Measurements from ENCODE around the gene AGAP3. TPM values are rescaled to one million over a fixed set of nuclear protein-coding genes. Genes with fewer than 3 reads are reported as not detected.

Gene AGAP3
- polyA plus RNA-seq, 1 of the 3 experiments (the other 2 are of a cell fraction): 126 TPM

DNA sequence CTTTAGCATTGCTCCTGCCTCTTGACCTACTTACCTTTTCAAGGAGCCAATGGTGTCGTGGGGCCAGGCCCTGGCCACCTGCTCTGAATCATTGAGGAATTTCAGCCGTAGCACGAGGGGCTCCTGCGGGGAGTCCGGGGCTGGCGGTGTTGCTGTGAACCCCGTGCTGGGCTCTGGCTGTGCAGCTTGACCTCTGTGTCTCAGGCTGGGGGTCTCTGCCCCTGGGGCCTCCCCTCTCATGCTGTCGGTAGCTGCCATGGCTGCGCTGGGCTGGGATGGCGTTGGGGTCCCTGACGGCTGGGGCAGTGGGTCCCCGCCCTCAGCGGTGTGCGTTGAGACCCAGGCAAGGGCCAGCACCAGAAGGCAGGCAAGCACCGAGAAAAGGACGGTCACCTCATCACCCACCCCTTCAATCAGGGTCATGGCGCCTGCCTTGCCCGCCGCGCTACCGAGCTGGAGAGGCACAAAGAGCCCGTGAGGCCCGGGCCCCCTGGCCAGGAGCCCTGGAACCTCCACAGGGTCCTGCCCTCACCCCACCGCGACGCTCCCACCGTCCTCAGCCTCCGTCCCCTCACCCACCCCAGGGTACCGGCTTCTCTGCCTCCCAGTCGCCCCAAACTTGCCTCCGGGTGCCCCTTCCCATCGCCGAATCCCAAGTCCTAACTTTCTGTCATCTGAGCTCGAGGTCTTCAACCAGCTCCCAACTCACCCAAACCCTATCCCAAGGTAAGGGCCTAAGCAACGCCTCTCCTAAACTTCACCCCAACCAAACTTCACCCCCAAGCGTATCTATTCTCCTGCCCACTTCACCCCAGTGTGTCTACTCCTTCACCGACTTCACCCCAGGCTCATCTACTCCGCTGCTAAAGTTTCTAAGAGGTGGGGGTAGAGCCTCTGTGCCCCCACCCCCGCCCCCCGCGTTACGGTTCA is 3.9 kb upstream of the AGAP3 start:
- POLR2A ChIA-PET: interaction anchor here (0.8 to 1.0 kb wide), 2 partner anchors 25 to 54 kb away, joined by 3 read pairs; partner anchors contain the start of genes ABCB8 and CDK5
- WGBS (ENCODE audit: low lambda C conversion rate): 51% methylated on average over 24 of the region's 42 CpGs
- H3K4me1 ChIP-seq (ENCODE audit: control insufficient read depth in 1 of 2, insufficient read depth in 2 of 2, low read depth in 1 of 2, low read length in 1 of 2): peaks cover 31 to 51% of the 10 kb centered on the region in 2 experiments
- H3K9me2 ChIP-seq: no peaks in the 10 kb centered on the region
- DNase-seq: no peak
- H3K79me2 ChIP-seq (ENCODE audit: insufficient read depth): peaks cover 55% of the 10 kb centered on the region
- no peaks in the 10 kb centered on the region for H3K9me3 ChIP-seq
- peak overlapping the region; percentile 98 for H3K4me2 ChIP-seq
- CTCF ChIA-PET: interaction anchor here (0.8 to 21.3 kb wide), 9 partner anchors 13 to 86 kb away, joined by 3 to 474 read pairs (median 4); partner anchors contain the start of genes CDK5 and SLC4A2
- peak overlapping the region; percentile 96 for H3K9ac ChIP-seq
- no peaks in the 10 kb centered on the region; the same call in 1 of the 2 replicates for H4K20me1 ChIP-seq (ENCODE audit: insufficient read depth)
- peaks cover 32% of the 10 kb centered on the region for H3F3A ChIP-seq (replicated peaks; ENCODE audit: insufficient read depth)
- peak overlapping the region; percentile 99; the same call in 1 of the 2 replicates for H2AFZ ChIP-seq (ENCODE audit: low read depth)
- H3K27ac ChIP-seq (ENCODE audit: low read depth in 2 of 2, low read length in 1 of 2): peak overlapping the region; percentile 78 to 92
- H3K27me3 ChIP-seq (ENCODE audit: insufficient read depth): no peaks in the 10 kb centered on the region
- peak overlapping the region; percentile 71 to 94 for H3K4me3 ChIP-seq (ENCODE audit: low read depth in 2 of 2, low read length in 1 of 2)
- peaks cover 7 to 28% of the 10 kb centered on the region in 2 experiments for H3K36me3 ChIP-seq (replicated peaks in 1 of 2; ENCODE audit: control insufficient read depth in 1 of 2, insufficient read depth in 2 of 2, low read length in 1 of 2)
- no peak for TF ChIP-seq GATA2 (CRISPR knock-in tag; IDR thresholded peaks at IDR 0.05)
- TF ChIP-seq, protein P1, sequence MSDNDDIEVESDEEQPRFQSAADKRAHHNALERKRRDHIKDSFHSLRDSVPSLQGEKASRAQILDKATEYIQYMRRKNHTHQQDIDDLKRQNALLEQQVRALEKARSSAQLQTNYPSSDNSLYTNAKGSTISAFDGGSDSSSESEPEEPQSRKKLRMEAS (IDR thresholded peaks at IDR 0.05; ENCODE audit: low read depth): no peak

DNA sequence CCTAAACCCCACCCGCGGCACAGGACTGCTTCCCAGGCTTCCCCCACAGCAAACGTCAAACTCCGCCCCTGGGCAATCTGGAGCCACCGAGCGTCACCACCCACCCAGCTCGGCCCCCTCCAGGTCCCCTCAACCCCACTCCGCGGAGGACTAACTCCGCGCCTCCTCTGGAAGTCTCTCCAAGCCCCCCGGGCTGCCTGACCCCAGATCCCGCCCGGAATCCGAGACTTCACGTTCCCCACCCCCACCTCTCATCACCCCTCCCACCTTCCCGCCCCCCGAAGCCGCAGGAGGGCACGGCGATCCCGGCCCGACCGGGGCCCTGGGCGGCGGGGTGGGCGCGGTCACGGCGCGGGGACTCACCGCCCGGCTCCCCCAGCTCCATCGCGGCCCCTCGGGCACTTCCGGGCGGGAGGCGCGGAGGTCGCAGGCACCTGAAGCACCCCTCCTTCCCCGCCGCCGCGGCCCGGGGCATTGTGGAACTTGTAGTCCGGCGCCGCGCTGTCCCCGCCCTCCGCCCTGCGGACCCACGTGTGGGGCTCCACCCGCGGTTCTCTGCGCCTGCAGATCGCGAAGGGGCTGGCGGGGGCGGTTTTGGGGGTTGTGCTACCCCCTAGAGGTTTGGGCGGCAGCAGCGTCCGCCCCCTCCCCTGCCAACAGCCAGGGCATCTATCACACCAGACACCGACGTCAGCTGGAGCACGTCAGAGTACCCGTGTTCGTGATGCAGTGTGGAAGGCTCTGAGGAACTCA is 3.0 kb upstream of the AGAP3 start, which contains the start of gene TMUB1:
Gene TMUB1 (minus strand): TSS at position 423 of the 753 bp plus-strand sequence. CDS start 930 bp downstream, outside the sequence.
- 2% methylated on average over 33 of the region's 69 CpGs for WGBS (ENCODE audit: low lambda C conversion rate)
- H3K4me1 ChIP-seq (ENCODE audit: control insufficient read depth in 1 of 2, insufficient read depth in 2 of 2, low read depth in 1 of 2, low read length in 1 of 2): peaks cover 34 to 58% of the 10 kb centered on the region in 2 experiments
- peak within 1 kb of the TSS; percentile 96 for H3K9ac ChIP-seq
- H2AFZ ChIP-seq (ENCODE audit: low read depth): peak within 1 kb of the TSS; percentile 99
- H3K36me3 ChIP-seq (replicated peaks in 1 of 2; ENCODE audit: control insufficient read depth in 1 of 2, insufficient read depth in 2 of 2, low read length in 1 of 2): peaks cover 7 to 20% of the 10 kb centered on the region in 2 experiments
- POLR2A ChIA-PET: interaction anchor here (0.8 to 1.1 kb wide), 3 partner anchors 26 to 144 kb away, joined by 3 read pairs; partner anchors contain the start of genes ABCB8, ABCF2 and CDK5
- H3K27ac ChIP-seq (ENCODE audit: low read depth in 2 of 2, low read length in 1 of 2): peak within 1 kb of the TSS; percentile 78 to 92
- H3F3A ChIP-seq (replicated peaks; ENCODE audit: insufficient read depth): peaks cover 23% of the 10 kb centered on the region
- DNase-seq: peak; percentile 88
- H3K27me3 ChIP-seq (ENCODE audit: insufficient read depth): no peaks in the 10 kb centered on the region
- H3K9me2 ChIP-seq: no peaks in the 10 kb centered on the region
- CTCF ChIA-PET: interaction anchor here (0.5 to 21.3 kb wide), 13 partner anchors 13 to 1601 kb away, joined by 3 to 474 read pairs (median 4); partner anchors contain the start of genes CDK5 and SLC4A2
- H3K4me2 ChIP-seq: peak within 1 kb of the TSS; percentile 98
- H3K9me3 ChIP-seq: no peaks in the 10 kb centered on the region
- peak within 1 kb of the TSS; percentile 71 to 94 for H3K4me3 ChIP-seq (ENCODE audit: low read depth in 2 of 2, low read length in 1 of 2)
- H4K20me1 ChIP-seq (ENCODE audit: insufficient read depth): peaks cover 8% of the 10 kb centered on the region
- TF ChIP-seq FOXM1 (IDR thresholded peaks at IDR 0.05; ENCODE audit: low read depth): no peak
- peak; percentile 71 for TF ChIP-seq ELF1 (IDR thresholded peaks at IDR 0.05)
- peak; percentile 69 for TF ChIP-seq CHD2 (IDR thresholded peaks at IDR 0.05; ENCODE audit: low read length, partially characterized antibody)
- TF ChIP-seq, protein P2, sequence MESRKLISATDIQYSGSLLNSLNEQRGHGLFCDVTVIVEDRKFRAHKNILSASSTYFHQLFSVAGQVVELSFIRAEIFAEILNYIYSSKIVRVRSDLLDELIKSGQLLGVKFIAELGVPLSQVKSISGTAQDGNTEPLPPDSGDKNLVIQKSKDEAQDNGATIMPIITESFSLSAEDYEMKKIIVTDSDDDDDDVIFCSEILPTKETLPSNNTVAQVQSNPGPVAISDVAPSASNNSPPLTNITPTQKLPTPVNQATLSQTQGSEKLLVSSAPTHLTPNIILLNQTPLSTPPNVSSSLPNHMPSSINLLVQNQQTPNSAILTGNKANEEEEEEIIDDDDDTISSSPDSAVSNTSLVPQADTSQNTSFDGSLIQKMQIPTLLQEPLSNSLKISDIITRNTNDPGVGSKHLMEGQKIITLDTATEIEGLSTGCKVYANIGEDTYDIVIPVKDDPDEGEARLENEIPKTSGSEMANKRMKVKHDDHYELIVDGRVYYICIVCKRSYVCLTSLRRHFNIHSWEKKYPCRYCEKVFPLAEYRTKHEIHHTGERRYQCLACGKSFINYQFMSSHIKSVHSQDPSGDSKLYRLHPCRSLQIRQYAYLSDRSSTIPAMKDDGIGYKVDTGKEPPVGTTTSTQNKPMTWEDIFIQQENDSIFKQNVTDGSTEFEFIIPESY (IDR thresholded peaks at IDR 0.05; ENCODE audit: borderline replicate concordance, low read depth): peak; percentile 60; the same call in 1 of the 2 replicates
- peak; percentile 96 for TF ChIP-seq MXI1 (IDR thresholded peaks at IDR 0.05; ENCODE audit: low read depth, low read length)
- TF ChIP-seq, protein P3, sequence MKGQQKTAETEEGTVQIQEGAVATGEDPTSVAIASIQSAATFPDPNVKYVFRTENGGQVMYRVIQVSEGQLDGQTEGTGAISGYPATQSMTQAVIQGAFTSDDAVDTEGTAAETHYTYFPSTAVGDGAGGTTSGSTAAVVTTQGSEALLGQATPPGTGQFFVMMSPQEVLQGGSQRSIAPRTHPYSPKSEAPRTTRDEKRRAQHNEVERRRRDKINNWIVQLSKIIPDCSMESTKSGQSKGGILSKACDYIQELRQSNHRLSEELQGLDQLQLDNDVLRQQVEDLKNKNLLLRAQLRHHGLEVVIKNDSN (IDR thresholded peaks at IDR 0.05; ENCODE audit: borderline replicate concordance, low read depth): peak; percentile 63; the same call in 1 of the 2 replicates
- TF ChIP-seq, protein P4, sequence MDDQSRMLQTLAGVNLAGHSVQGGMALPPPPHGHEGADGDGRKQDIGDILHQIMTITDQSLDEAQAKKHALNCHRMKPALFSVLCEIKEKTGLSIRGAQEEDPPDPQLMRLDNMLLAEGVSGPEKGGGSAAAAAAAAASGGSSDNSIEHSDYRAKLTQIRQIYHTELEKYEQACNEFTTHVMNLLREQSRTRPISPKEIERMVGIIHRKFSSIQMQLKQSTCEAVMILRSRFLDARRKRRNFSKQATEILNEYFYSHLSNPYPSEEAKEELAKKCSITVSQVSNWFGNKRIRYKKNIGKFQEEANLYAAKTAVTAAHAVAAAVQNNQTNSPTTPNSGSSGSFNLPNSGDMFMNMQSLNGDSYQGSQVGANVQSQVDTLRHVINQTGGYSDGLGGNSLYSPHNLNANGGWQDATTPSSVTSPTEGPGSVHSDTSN (IDR thresholded peaks at IDR 0.05): peak; percentile 47; the same call in 1 of the 2 replicates
- TF ChIP-seq GABPA (IDR thresholded peaks at IDR 0.05; ENCODE audit: low read depth): peak; percentile 70
- TF ChIP-seq, protein P1 (IDR thresholded peaks at IDR 0.05; ENCODE audit: low read depth): peak; percentile 90
- peak; percentile 26; the same call in 1 of the 2 replicates for TF ChIP-seq POLR2AphosphoS5 (IDR thresholded peaks at IDR 0.05; ENCODE audit: low read depth, low read length)
- TF ChIP-seq, protein P5, sequence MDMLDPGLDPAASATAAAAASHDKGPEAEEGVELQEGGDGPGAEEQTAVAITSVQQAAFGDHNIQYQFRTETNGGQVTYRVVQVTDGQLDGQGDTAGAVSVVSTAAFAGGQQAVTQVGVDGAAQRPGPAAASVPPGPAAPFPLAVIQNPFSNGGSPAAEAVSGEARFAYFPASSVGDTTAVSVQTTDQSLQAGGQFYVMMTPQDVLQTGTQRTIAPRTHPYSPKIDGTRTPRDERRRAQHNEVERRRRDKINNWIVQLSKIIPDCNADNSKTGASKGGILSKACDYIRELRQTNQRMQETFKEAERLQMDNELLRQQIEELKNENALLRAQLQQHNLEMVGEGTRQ (IDR thresholded peaks at IDR 0.05; ENCODE audit: borderline replicate concordance, low read depth, low read length): no peak
- TF ChIP-seq NRF1 (IDR thresholded peaks at IDR 0.05; ENCODE audit: low read depth, low read length): no peak
- peaks cover 63% of the 10 kb centered on the region for H3K79me2 ChIP-seq (ENCODE audit: insufficient read depth)

Data from SK-N-SH (cell line).